HG02610 (cell line): ENCODE results near the gene SCAMP2.

Experiments used
- ATAC-seq: cut with Tn5 transposase; IDR thresholded peaks from one replicate; pipeline ENCODE4 v1.9.1; 2021; ENCODE audit warnings: mild to moderate bottlenecking, moderate library complexity; ENCODE audit not compliant: unreplicated experiment

The SCAMP2 gene

GRCh38 chr15:74821790-74822158 is 51.4 kb downstream of the SCAMP2 start:
- ATAC-seq, result no peak

- peak; percentile 51 for ATAC-seq
Observed at GRCh38 chr15:74821091-74821789, 51.9 kb downstream of the SCAMP2 start.

- ATAC-seq, result no peak
Observed at GRCh38 chr15:74820056-74820455, 53.1 kb downstream of the SCAMP2 start.

- no peak for ATAC-seq
Observed at GRCh38 chr15:74817370-74817737, 55.8 kb downstream of the SCAMP2 start.

GRCh38 chr15:74816624-74817369 is 56.4 kb downstream of the SCAMP2 start:
- no peak for ATAC-seq

GRCh38 chr15:74815961-74816360 is 57.2 kb downstream of the SCAMP2 start:
- no peak for ATAC-seq

GRCh38 chr15:74815121-74815934 is 57.8 kb downstream of the SCAMP2 start:
- ATAC-seq, result no peak

- no peak for ATAC-seq
Observed at GRCh38 chr15:74812533-74812932, 60.6 kb downstream of the SCAMP2 start, which contains the start of gene LMAN1L. Gene LMAN1L (plus strand): TSS chr15:74812835. CDS start chr15:74812855, 20 bp downstream.

GRCh38 chr15:74809956-74810355 is 63.2 kb downstream of the SCAMP2 start:
- no peak for ATAC-seq

- no peak for ATAC-seq
Observed at GRCh38 chr15:74809242-74809641, 63.9 kb downstream of the SCAMP2 start.

GRCh38 chr15:74808840-74809229 is 64.3 kb downstream of the SCAMP2 start:
- no peak for ATAC-seq

GRCh38 chr15:74808078-74808839 is 64.9 kb downstream of the SCAMP2 start:
- ATAC-seq, result no peak

- no peak for ATAC-seq
Observed at GRCh38 chr15:74807282-74807681, 65.9 kb downstream of the SCAMP2 start.

- ATAC-seq, result no peak
Observed at GRCh38 chr15:74804935-74805334, 68.2 kb downstream of the SCAMP2 start.

- no peak for ATAC-seq
Observed at GRCh38 chr15:74802862-74803447, 70.2 kb downstream of the SCAMP2 start.

GRCh38 chr15:74802290-74802689 is 70.9 kb downstream of the SCAMP2 start:
- no peak for ATAC-seq

- no peak for ATAC-seq
Observed at GRCh38 chr15:74801311-74801997, 71.7 kb downstream of the SCAMP2 start.

GRCh38 chr15:74800559-74801094 is 72.5 kb downstream of the SCAMP2 start:
- no peak for ATAC-seq

GRCh38 chr15:74799856-74800558 is 73.2 kb downstream of the SCAMP2 start:
- peak; percentile 66 for ATAC-seq
